Transverse colon (tissue), 4 donors: Measurements from ENCODE around the gene MZF1. TPM values are rescaled to one million over a fixed set of nuclear protein-coding genes. Genes with fewer than 3 reads are reported as not detected.

Source experiments
- DNase-seq: peaks from one replicate; pipeline ENCODE4 v3.0.0-alpha.2; 2019
- H3K27ac ChIP-seq, 4 donors: fragments of 200-600 bp; sonication (generic); 2 replicates each; pipeline ENCODE4 v1.5.1; 2016 to 2018; ENCODE audit warnings: inconsistent platforms in 4 of 4
- H3K27me3 ChIP-seq: fragments of 200-600 bp; sonication (generic); 2 replicates; pipeline ENCODE4 v1.5.1; 2017; ENCODE audit warnings: inconsistent platforms
- H3K36me3 ChIP-seq, 4 donors: fragments of 200-600 bp; sonication (generic); 2 replicates each; pipeline ENCODE4 v1.5.1; 2017 to 2019; ENCODE audit warnings: inconsistent platforms in 4 of 4
- H3K4me1 ChIP-seq, 4 donors: fragments of 200-600 bp; sonication (generic); 2 replicates each; pipeline ENCODE4 v1.5.1; 2017 to 2020; ENCODE audit warnings: inconsistent platforms in 4 of 4
- H3K4me3 ChIP-seq, 4 donors: fragments of 200-600 bp; sonication (generic); 1 replicate in 1 of 4; 2 replicates in 3 of 4; pipeline versions ENCODE4 v1.5.1 to v1.6.1; 2017 to 2019; ENCODE audit warnings: inconsistent platforms in 4 of 4
- H3K9me3 ChIP-seq, 2 donors: fragments of 200-600 bp; sonication (generic); 2 replicates each; pipeline ENCODE4 v1.5.1; 2017 to 2019; ENCODE audit warnings: inconsistent platforms in 2 of 2
- CTCF ChIP-seq, 5 experiments: fragments of 200-600 bp in 3 of 5; fragments of 450-650 bp in 2 of 5; sonication (generic) in 3 of 5; IDR thresholded peaks; 1 replicate in 2 of 5; 2 replicates in 3 of 5; pipeline ENCODE4 v1.5.1; 2016 to 2017; ENCODE audit warnings: antibody characterized with exemption in 5 of 5, inconsistent platforms in 3 of 5, mild to moderate bottlenecking in 2 of 5, moderate library complexity in 1 of 5
- EP300 ChIP-seq: sonication (generic); formaldehyde crosslinking; IDR thresholded peaks from one replicate; pipeline ENCODE4 v1.6.1; 2017; ENCODE audit warnings: antibody characterized with exemption, low read depth
- POLR2A ChIP-seq: fragments of 450-650 bp; IDR thresholded peaks from one replicate; pipeline ENCODE4 v1.6.1; 2016; ENCODE audit warnings: antibody characterized with exemption, mild to moderate bottlenecking, moderate library complexity
- POLR2AphosphoS5 ChIP-seq, 3 donors: sonication (generic); formaldehyde crosslinking; IDR thresholded peaks; one replicate each; pipeline ENCODE4 v1.6.1; 2016; ENCODE audit warnings: antibody characterized with exemption in 3 of 3
- WGBS, 2 donors: methylation state at CpG; one replicate each; pipeline ENCODE4 v1.1.5; 2018; ENCODE audit warnings: low coverage in 1 of 2; 5-methylcytosine and 5-hydroxymethylcytosine counted together
- in situ Hi-C, 4 donors: fragments of 200-750 bp; cut with MboI; loops; one replicate each; pipeline versions ENCODE4 v1.15.0 to v1.15.1; 2017; ENCODE audit warnings: low sequenced_read_pairs in 3 of 4, low pct_ligation_motif_present in 1 of 4, low pct_unique_long_range_greater_than_20kb in 1 of 4
- intact Hi-C: fragments of 100-400 bp; cut with DNase I; formaldehyde crosslinking; loops from one replicate; pipeline ENCODE4 v1.15.1; 2023; ENCODE audit warnings: low total_unique reads
- total RNA-seq, 4 donors: library from RNA; depleted of rRNA; stranded (reverse); fragments of >200 nt; gene quantifications; one replicate each; pipeline ENCODE4 v1.1.0, GENCODE V29; 2016

MZF1 gene
- total RNA-seq, 4 donors from 2014 or later: 45.5 to 113 (median 67.1) TPM

DNA sequence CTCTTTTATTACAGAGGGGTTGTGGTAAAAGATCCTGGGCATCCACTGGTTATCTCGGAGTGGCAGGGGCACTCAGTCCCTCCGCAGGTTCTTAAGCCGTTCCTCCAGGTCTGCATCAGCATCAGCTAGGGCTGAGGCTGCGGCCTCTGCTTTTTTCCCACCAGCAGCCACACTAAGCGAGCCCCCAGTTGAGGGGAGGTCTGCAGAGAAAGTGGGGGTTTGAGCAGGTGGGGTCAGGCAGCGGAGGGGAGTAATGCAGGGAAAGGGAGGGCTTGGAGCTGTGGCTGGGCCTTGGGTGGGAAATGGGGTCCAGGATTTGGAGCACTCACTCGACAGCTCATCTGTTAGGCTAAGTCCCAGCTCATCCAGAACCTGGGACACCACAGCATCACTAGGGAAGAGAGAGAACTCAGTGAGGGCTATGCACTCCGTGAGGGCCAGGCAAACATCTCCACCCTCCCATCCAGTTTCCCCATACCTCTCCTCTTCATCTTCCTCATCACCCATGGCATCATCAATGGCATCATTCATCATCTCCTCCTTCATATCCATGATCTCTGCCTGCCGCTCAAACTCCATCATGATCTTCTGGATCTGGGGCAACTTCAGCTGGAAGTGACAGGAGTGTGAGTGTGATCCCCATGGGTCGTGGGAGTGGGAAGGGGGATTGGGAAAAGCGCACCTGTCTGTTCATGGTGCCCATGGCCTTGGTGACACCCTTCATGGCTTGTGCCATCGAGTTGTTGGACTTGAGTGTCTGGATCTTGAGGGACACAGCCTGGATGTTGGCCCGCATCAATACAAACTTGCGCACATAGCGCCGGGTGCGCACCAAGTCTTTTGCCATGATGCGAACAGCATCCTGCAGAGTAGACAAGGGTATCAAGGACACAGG, 21.3 kb downstream of the MZF1 start:
- in situ Hi-C loops: no loop called here
- H3K27ac ChIP-seq: no peak overlapping the region
- DNase-seq: no peak
- intact Hi-C loops: no loop called here
- H3K4me3 ChIP-seq: no peak overlapping the region
- no peaks in the 10 kb centered on the region for H3K9me3 ChIP-seq
- peaks cover 22 to 36% (median 28%) of the 10 kb centered on the region in 4 donors for H3K4me1 ChIP-seq
- peaks cover 0 to 57% (median 24%) of the 10 kb centered on the region in 4 donors for H3K36me3 ChIP-seq
- H3K27me3 ChIP-seq: no peaks in the 10 kb centered on the region
- 95 to 100% methylated on average over 1 to 18 of the region's 18 CpGs for WGBS, 2 donors
- TF ChIP-seq CTCF (IDR thresholded peaks at IDR 0.05): no peak
- peak in 1 of 3 donors; percentile 10 for TF ChIP-seq POLR2AphosphoS5 (IDR thresholded peaks at IDR 0.05)

- Histone ChIP-seq H3K27ac (no peak overlapping the region), H3K9me3 (no peaks in the 10 kb centered on the region), H3K4me1 (peaks cover 27 to 36% (median 28%) of the 10 kb centered on the region in 4 donors), H3K4me3 (no peak overlapping the region), H3K27me3 (no peaks in the 10 kb centered on the region), H3K36me3 (peaks cover 0 to 51% (median 22%) of the 10 kb centered on the region in 4 donors)
- intact Hi-C loops (no loop called here), in situ Hi-C loops (no loop called here)
- TF ChIP-seq POLR2AphosphoS5 (IDR thresholded peaks at IDR 0.05) (no peak), EP300 (no peak), CTCF (IDR thresholded peaks at IDR 0.05) (no peak), POLR2A (no peak)
- WGBS, 2 donors: 47 to 63% methylated on average over 1 of the region's 1 CpG
- no peak for DNase-seq
Measured at GRCh38 chr19:58551123-58551497, 22.0 kb downstream of the MZF1 start.

GRCh38 chr19:58550362-58551122, 22.6 kb downstream of the MZF1 start:
- WGBS, 2 donors: 76 to 84% methylated on average over 5 to 13 of the region's 13 CpGs
- peaks cover 0 to 49% (median 20%) of the 10 kb centered on the region in 4 donors for H3K36me3 ChIP-seq

More at GRCh38 chr19:58550362-58551122, 22.6 kb downstream of the MZF1 start:
- H3K4me3 ChIP-seq: no peak overlapping the region
- H3K9me3 ChIP-seq: no peaks in the 10 kb centered on the region
- peaks cover 30 to 36% (median 31%) of the 10 kb centered on the region in 4 donors for H3K4me1 ChIP-seq
- intact Hi-C loops: no loop called here
- DNase-seq: no peak
- TF ChIP-seq POLR2AphosphoS5 (IDR thresholded peaks at IDR 0.05): no peak
- TF ChIP-seq EP300: no peak
- TF ChIP-seq POLR2A: no peak
- TF ChIP-seq CTCF (IDR thresholded peaks at IDR 0.05): no peak
- no peak overlapping the region for H3K27ac ChIP-seq
- in situ Hi-C loops: no loop called here
- no peaks in the 10 kb centered on the region for H3K27me3 ChIP-seq
